Jurkat, Clone E6-1 (cell line): Measurements from ENCODE around the gene IMP3. TPM values are rescaled to one million over a fixed set of nuclear protein-coding genes. Genes with fewer than 3 reads are reported as not detected.
"Not testable (repeated sequence)": the region's sequence is repeated elsewhere in the genome, so short reads cannot be mapped to it uniquely, and the experiment has no call there.

Source experiments
- DNase-seq: peaks from one replicate; pipeline ENCODE4 v3.0.0-alpha.2; 2011; ENCODE audit warnings: low read depth, low spot score
- H3K4me3 ChIP-seq: 2 replicates; pipeline ENCODE4 v1.5.1; 2011; ENCODE audit warnings: mild to moderate bottlenecking, low read length, control low read depth, moderate library complexity
- polyA plus RNA-seq: library from polyadenylated mRNA; unstranded; fragments of >200 nt; gene quantifications from one replicate; pipeline ENCODE4 v1.2.1, GENCODE V29; 2012; ENCODE audit warnings: missing spikeins; ENCODE audit not compliant: insufficient read length, insufficient read depth

IMP3 gene, protein sequence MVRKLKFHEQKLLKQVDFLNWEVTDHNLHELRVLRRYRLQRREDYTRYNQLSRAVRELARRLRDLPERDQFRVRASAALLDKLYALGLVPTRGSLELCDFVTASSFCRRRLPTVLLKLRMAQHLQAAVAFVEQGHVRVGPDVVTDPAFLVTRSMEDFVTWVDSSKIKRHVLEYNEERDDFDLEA
- 97.7 TPM for polyA plus RNA-seq

DNA sequence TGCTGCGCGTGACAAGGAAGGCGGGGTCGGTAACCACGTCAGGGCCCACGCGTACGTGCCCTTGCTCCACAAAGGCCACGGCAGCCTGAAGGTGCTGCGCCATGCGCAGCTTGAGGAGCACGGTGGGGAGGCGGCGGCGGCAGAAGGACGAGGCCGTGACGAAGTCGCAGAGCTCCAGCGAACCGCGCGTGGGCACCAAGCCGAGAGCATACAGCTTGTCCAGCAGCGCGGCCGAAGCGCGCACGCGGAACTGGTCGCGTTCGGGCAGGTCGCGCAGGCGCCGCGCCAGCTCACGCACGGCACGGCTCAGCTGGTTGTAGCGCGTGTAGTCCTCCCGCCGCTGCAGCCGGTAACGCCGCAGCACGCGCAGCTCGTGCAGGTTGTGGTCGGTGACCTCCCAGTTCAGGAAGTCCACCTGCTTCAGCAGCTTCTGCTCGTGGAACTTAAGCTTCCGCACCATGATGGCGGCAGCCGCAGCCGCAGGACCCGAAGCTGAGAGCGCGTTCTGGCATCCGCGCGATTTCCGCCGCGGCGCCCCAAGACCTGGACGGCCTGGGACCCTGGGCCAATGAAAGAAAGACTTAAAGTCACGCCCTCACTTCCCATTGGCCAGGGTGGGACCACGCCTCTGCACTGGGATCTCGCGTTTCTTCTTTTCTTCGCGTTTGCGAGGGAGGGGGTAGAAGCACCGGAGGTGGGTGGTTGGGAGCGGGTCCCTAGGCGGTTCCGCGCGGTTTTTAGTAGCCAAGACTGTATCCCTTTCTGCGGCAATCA lies at the start of gene IMP3:
Gene IMP3, minus strand, starts transcription at position 516 of the 774 bp plus-strand sequence. Its CDS starts 56 bp downstream, at position 460.
- H3K4me3 ChIP-seq = peak within 1 kb of the TSS; percentile 66

GRCh38 chr15:75689429-75689828 lies 49.4 kb upstream of the IMP3 start:
- DNase-seq, H3K4me3 ChIP-seq: not testable (repeated sequence)

More for the DNA sequence above, at the start of gene IMP3:
- peak; percentile 98 for DNase-seq

GRCh38 chr15:75688831-75689230 lies 48.8 kb upstream of the IMP3 start:
- DNase-seq = no peak

GRCh38 chr15:75688278-75688557 lies 48.2 kb upstream of the IMP3 start:
- no peak for DNase-seq
- no peak overlapping the region for H3K4me3 ChIP-seq

More at GRCh38 chr15:75688831-75689230, 48.8 kb upstream of the IMP3 start:
- no peak overlapping the region for H3K4me3 ChIP-seq

DNA sequence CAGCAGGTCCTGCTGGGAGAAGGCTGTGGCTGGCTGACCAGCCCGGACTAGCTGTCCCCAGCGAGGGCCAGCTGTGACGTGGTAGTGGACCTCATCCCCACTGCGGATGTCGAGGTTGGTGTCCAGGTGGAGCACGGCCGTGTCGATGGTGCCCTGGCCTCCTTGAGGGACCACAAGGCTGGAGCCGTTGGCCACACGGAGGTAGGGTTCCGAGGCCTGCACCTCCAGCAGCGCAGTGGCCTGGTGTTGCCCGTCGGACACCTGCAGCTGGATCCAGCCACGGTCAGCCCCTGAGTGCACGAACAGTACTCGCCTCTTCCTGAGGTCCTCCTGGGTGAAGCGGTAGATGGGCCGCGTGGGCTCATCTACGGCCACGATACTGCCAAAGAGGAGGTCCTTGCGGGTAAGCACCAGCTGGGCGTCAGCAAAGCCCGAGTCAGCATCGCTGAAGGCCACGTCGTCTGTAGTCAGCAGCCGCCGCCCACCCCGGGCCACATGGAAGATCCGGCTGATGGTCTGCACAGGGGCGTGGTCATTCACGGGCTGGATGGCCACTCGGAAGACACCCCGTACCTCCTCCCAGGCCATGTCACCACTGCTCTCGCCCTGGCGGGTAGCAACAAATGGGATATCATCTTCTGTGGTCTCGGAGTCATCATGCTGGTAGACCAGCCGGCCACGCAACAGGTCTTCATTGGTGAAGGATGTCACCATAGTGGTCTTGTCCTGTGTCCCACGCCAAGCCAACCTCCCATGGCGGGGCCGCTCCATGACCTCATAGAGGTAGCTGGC lies 47.7 kb upstream of the IMP3 start:
- no peak for DNase-seq
- no peak overlapping the region for H3K4me3 ChIP-seq

GRCh38 chr15:75686212-75686642 lies 46.2 kb upstream of the IMP3 start:
- peak; percentile 45 for DNase-seq
- H3K4me3 ChIP-seq = not testable (repeated sequence)

- no peak overlapping the region for H3K4me3 ChIP-seq
- no peak for DNase-seq
Observed at GRCh38 chr15:75685195-75685594, 45.2 kb upstream of the IMP3 start.

- DNase-seq = no peak
Observed at GRCh38 chr15:75684648-75685047, 44.6 kb upstream of the IMP3 start.

DNA sequence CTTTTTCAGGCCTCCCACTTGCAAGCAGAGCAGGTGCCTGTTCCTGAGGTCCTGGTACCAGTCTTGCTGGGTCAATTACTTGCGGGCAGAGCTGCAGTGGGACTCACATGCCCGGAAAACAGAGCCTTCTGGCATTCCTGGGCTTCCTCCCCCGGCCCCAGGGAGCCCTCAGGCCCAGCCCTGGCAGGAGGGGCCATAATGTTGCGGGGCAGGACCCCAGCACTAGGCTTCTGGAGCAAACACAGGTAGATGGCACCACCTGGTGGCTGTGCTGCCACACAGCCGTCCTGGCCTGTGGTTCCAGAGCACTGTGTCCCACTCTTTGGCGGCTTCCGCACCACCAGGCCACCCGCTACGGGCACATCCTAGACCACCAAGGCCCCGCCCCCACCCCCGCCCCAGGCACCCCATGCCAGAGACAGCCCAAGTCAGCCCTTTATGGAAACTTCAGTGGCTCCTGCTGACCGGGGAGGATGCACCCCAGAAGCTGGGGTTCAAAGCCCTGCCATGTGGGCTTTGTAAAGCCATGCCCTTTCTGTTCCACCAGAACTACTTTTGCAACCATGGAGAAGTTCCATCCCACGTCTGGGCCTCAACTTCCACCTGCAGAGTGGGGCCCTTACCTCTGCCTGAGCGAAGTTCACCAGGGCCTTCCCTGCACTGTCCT lies 43.8 kb upstream of the IMP3 start:
- not testable (repeated sequence) for H3K4me3 ChIP-seq
- DNase-seq = peak; percentile 60

More at GRCh38 chr15:75684648-75685047, 44.6 kb upstream of the IMP3 start:
- no peak overlapping the region for H3K4me3 ChIP-seq

DNA sequence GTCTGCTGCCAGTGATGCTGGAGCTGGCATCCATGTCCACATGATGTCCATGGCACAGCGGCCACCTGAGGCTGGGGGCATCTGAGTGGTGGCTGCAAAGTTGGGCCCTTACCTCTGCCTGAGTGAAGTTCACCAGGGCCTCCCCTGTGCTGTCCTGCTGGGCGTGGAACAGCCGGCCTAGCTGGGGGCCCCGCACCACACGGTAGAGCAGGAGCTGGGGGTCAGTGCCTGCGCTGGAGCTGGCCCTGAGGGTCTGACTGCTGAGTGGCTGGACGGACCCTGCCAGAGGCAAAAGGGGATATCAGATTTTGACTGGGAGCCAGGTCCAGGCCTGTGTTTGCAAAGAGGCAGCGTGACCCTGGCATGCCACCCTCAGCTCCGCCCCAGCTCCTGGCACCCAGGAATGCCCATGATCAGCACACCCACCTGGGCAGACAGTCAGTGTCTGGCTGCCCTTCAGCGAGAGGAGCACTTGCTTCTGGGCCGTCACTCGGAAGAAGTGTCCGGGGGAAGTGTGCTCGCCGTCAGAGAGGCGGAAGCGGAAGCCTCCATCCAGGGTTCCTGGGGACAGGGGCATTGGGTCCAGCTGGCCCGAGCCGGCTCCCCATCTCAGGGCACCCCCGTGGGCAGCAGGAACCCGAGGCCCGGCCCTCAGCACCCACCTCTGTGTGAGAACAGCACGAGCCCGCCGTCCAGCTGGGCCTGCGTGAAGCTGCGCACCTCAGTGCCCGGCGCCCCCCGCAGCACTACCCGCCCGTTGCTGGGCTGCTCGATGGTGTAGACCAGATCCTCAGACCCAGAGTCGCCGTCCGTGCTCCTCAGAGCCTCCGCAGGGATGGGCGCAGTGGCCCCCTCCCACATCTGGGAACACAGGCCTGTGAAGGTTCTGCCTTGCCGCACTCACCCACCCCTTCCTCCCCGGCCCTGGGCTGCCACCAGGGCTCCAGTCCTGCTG lies 42.4 kb upstream of the IMP3 start:
- H3K4me3 ChIP-seq = no peak overlapping the region
- DNase-seq = no peak

GRCh38 chr15:75680007-75680789 lies 40.2 kb upstream of the IMP3 start:
- DNase-seq = no peak
- no peak overlapping the region for H3K4me3 ChIP-seq

DNA sequence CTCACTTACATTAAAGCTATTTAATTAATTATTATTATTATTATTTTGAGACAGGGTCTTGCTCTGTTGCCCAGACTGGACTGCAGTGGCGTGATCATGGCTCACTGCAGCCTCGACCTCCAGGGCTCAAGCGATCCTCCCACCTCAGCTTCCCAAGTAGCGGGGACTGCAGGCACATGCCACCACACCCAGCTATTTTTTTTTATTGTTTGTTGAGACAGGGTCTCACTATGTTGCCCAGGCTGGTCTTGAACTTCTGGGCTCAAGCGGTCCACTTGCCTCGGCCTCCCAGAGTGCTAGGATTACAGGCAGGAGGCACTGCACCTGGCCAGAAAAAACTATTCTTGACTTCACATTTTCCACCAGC lies 38.3 kb upstream of the IMP3 start:
- DNase-seq, H3K4me3 ChIP-seq: not testable (repeated sequence)

DNA sequence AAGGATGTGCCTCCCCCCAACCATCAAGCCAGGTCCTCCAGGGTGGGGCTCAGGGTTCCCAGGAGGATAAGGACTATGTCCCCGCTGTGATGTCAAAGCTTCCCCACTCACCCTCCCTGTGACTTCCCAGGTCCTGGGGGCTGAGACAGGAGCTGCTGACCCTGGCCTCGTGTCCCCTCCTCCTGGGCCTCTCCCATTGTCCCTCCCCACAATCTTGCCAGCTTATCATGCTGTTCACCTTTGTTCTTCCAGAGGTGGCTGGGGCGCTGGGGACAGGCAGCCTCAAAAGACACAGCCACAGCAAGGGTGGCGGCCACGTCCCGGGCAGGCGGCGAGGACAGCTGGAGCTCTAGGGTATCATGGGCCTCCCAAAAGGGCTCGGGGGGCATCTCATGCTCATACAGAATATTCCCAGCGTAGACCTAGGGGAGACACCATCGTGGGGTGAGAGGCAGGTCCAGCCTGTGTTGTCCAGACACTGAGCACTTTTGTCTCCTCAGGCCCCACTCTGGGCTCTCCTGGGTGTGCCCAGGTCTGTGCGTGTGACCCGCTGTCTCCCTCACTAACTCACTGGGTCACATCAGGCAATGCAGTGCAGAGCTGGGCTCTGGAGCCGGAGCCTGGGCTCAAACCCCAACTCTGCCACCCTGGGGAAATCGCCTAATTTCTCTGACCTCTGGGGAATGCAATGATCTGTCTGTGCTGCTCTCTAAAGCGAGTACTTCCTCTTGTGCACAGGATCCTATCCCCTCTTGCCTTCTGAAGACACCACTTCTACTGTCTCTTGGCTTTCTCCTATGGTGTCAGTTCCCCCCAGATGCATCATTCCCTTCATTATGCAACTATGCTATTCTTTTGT lies 37.7 kb upstream of the IMP3 start:
- DNase-seq = no peak
- H3K4me3 ChIP-seq = no peak overlapping the region

DNA sequence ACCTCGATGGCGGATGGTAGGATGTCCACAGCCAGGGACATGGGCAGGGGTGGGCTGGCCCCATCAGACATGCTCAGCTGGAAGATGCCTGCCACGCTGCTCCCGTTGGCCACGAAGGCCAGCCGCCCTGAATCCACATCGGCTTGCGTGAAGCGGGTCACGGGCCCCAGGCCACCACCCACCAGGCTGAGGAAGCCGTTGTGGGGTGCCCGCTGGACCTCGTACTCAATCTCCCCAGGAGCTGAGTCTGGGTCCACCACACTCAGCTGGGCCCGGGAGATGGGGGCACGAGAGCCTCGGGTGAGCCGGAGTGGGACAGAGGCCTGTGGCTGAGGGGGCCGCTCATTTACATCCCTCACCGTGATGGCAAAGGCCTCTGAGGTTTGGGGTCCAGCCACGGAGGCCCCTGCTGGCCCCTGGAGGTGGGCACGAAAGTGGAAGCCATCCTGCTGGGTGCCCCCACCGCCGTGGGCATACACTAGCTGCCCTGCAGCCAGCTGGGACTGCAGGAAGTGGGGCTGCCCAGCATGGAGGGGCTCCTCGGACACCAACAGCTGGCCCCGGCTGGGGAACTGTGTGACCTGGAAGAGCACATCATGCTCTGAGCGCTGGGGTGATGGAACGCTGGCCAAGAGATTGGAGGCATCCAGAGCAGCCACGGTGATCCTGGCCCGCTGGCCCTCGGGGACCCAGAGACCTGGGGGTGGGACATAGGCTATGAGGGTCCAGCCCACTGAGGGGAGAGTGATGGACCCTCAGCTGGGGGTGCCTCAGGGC lies 36.9 kb upstream of the IMP3 start:
- no peak for DNase-seq
- no peak overlapping the region for H3K4me3 ChIP-seq

GRCh38 chr15:75675579-75676404 lies 35.8 kb upstream of the IMP3 start:
- DNase-seq = no peak
- H3K4me3 ChIP-seq = no peak overlapping the region
